Urothelium cell line (cell line): ENCODE data around the gene GLI2.

Source experiments
- DNase-seq: peaks from one replicate; pipeline ENCODE4 v3.0.0; 2011; ENCODE audit warnings: low spot score, mixed read lengths
- FAIRE-seq: peaks from 2 replicates; lab custom pipeline; 2011; peaks lifted over from hg19 to GRCh38; lab: Jason Lieb, UNC

Gene GLI2

DNA sequence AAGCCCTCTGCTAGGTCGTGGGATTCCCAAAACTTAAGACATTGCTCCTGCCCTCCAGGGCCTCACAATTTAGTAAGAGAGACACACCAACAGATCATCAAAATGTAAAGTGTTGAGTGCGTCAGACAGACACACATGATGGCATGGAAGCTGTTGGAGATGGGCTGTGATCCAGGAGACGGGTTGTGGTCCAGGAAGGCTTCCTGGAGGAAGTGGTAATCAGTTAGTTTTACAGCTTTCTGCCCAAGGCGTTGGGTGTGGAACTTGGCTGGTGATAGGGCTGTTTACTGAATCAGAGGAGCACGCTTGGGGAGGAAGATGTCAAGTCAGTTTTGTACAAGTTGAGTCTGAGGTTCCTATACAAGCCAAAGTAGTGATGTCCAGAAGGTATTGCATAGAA lies 24.0 kb upstream of the GLI2 start:
- no peak for DNase-seq

DNA sequence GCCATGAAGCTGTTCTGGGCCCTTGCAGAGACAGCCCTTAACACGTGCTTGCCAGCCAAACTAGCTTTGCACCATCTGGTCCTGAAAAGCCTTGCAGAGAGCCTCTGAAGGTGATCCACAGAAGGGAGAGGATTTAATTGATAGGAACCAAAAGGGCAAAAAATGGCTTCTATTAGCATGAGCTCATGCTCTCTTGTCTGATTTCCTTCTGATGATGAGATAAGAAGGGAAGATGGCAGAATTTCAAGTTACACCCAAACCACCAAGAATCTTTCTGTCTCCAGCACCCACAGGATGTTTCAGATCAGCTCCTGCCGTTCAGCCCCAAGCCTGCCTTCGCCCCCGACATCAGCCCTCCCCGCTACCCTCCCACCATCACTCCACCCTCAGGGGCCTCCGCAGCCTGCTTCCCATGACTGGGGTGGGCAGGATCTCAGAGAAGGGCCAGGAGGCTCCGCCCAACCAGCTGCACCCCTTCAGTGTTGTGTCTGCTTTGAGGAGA lies 23.4 kb upstream of the GLI2 start:
- DNase-seq (no peak), FAIRE-seq (no peak)

More for the DNA sequence above, 24.0 kb upstream of the GLI2 start:
- FAIRE-seq: no peak

DNA sequence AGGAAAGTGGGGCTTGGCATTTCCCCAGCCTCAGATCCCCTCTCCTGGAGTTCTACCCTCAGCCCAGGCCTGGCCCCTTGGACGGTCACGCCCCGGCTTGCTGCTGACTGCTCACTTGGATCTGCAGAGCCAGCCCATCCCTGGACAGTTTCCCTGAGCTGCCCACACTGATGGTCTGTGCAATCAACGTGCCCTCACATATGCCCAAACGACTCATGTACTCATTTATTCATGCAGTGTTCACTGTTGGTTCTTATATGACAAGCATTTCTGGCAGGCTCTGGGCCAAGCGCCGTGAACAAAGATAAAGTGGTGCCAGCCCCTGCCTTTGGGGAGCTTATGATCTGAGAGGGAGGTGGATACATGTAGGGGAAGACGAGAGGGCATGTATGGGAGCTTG lies 20.3 kb upstream of the GLI2 start:
- FAIRE-seq (no peak), DNase-seq (no peak)

DNA sequence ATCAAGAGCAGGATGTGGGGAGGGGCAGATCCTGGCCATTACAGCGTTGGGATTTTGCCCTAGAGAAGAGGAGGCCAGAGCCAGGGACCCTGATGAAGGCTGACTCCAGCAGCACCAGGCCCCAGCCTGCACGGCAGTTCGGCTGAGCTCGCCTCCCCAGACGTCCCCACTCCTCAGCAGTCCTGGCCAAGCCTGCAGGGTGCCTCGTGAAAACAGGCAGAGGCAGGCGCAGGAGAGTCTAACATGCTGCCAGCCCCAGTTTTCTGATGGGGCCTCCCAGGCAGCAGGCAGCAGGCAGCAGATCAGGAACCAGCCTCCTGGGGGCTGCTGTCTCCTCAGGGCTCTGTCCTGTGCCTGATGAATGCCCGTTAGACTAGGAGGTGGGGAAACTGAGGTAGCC lies 19.7 kb upstream of the GLI2 start:
- DNase-seq (no peak), FAIRE-seq (no peak)

DNA sequence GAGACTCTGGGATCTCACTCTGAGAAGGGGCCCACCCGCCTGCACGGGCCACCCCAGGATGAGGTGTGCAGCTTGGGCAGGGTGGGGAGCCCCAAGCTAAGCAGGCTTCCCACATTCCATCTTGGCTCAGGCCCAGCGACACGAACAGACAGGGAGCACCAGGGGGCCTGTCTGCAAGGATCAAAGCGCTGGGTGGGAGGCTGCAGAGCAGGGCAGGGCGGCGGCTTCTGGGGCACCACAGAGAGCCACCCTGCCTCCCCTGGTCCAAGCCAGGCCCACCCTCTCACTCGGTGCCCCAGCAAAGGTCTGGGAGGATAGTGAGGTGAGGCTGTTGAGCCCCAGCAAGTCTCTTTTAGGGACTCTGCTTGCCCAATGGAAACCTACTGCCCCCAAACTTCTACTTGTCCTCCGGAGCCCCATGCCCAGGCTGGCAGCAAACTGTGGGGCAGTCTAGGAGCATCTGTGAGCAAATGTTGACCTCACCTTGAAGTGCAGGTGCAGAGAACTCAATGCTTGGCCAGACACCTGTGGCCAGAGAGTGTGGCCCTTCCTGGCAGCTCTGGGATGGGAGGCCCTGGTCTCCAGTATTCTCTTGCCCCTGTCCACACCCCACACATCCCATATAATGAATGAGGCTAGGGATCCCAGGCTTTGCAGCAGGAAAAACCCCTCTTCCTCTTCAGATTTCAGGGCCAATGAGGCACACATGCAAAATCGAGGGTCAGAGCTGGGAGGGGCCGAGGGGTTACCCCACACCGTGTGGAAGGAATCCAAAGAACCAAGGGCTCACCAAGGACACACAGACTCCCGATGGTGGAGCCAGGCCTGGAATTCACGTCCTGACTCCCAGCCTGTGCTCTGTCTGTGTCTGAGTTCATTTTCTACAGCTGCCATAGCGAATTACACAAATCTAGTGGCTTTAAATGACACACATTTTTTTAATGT lies 18.8 kb upstream of the GLI2 start:
- no peak for DNase-seq
- peak; percentile 27 for FAIRE-seq

- FAIRE-seq (no peak), DNase-seq (no peak)
Measured at GRCh38 chr2:120719491-120719890, 16.2 kb upstream of the GLI2 start.

DNA sequence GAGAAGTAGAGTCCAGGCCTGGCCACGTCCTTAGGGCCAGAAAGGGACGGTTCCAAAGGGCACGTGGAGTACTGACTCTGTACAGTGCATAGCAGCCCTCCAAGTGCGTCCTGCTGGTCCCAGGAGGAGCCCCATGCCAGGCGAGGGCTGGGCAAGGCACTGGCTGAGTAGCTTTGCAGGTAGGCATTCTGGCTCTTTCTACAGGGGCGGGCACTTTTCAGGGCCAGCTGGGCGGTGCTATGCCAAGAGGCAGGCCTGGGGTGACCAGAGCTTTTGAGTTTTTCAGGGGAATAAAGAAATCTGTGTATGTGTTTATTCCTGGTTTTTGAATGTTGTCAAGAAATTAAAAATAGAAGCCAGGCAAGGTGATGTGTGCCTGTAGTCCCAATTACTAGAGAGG lies 15.4 kb upstream of the GLI2 start:
- FAIRE-seq (peak; percentile 32), DNase-seq (no peak)

GRCh38 chr2:120720746-120721375 lies 14.8 kb upstream of the GLI2 start:
- DNase-seq (no peak), FAIRE-seq (no peak)

GRCh38 chr2:120722246-120722567 lies 13.5 kb upstream of the GLI2 start:
- DNase-seq (no peak), FAIRE-seq (peak; percentile 72)

GRCh38 chr2:120722568-120723421 lies 12.9 kb upstream of the GLI2 start:
- DNase-seq: peak; percentile 55
- peak; percentile 86 for FAIRE-seq

GRCh38 chr2:120726245-120726644 lies 9.4 kb upstream of the GLI2 start:
- no peak for FAIRE-seq
- no peak for DNase-seq

DNA sequence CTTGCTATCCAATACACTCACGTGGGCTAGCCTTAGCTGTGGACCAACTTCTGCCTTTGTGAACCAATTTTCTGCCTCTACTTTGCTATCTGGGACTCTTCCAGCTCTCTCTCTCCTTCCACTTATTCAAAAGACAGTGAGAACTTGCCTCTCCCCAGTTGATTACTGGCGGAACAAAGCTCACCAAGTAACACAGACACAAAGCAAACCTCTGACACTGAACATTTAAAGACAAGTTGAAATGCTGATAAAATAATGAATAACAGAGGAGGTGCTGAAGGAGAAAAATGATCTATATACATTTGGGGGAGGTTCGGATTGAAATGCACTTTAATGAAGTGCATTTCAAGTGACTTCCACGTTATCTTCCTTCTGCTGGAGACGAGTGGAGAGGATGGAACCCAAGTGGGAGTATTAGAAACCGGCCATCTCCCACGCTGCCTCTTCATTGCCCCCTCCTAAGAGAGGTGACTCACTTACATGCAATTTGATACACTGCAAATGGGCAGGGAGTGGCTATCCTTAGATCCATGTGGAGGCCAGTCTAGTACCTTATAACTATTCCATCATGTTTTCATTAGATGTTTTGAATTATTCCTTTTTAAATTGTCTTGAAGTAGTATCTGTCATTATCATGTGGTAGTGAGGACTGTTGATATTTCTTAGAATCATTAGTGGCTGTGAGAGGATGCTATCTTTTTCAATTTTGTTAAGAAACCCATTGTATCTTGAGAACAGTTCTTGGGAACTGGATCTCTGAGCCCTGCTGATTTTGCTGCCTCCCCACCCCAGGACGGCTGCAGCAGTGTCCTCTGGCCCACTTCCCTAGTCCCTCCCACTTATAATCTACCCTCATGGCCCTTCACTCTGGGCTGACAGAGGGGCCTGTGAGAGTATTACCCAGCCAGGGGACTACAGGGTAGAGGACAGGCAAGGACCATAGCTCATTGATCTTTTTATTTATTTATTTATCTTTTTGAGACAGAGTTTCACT lies 6.0 kb upstream of the GLI2 start:
- DNase-seq (peak; percentile 81), FAIRE-seq (peak; percentile 93)

GRCh38 chr2:120731175-120731574 lies 4.5 kb upstream of the GLI2 start:
- DNase-seq (no peak), FAIRE-seq (no peak)

DNA sequence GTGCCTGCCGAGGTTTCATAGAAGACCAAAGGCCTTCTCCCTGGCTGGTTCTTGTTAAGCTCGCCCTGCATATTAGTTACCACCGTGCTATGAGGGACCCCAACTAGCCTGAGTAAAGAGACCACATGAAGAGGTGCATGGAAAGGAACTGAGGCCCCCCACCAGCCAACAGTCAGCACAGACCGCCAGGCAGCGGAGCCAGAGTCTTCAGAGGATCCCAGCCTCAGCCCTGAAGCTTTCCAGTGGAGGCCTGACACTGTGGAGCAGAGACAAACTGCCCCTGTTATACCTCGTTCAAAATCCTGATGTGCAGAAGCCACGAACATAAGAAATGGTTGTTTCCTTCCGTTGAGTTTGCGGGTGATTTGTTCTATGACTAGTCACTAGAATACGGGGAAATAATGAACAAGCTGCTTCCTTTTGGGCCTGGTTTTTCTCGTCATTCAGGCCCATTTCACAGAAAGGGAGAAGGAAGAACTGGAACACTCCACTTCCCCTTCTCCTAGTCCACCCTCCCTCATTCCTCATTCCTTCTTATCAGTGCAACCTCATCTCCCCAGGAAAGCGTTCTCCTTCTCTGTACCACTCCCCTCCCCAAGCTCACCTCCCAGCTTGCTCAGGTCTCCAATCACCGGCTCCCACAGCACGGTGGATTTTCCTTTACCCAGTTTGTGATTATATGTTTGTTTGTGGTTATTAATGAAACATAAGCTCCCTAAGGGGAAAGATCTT lies 3.0 kb upstream of the GLI2 start:
- FAIRE-seq (peak; percentile 48), DNase-seq (no peak)

DNA sequence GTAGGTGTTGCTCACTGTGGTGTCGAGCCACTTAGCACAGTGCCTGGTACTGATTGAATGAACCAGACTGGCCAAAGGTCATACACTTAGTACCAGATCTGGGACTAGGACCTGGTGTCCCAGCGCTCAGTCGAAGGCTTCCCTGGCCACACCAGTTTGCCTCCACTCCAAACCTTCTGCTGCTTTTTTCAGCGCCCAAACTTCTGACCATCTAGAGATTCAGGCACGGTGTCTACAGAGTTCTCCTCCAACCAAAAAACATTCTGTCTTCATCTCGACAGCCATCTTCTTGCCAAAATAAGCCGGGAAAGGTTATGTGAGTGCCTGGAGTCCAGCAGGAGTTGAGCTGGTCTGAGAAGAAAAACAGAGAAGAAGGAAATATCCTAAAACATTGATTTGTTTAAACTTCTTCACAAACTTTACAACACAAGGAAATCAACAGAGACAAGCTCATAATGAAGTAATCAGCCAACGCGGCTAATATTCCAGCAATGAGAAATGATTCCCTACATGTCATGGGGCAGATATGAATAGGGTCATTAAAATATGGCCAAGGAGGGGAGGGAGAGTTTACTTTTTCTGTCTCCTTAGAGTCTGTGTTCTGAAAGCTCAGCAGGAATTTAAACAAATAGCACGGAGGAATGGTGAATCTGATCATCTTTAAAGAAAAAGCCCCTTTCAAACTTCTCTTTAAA lies 2.3 kb upstream of the GLI2 start:
- DNase-seq: no peak
- no peak for FAIRE-seq

DNA sequence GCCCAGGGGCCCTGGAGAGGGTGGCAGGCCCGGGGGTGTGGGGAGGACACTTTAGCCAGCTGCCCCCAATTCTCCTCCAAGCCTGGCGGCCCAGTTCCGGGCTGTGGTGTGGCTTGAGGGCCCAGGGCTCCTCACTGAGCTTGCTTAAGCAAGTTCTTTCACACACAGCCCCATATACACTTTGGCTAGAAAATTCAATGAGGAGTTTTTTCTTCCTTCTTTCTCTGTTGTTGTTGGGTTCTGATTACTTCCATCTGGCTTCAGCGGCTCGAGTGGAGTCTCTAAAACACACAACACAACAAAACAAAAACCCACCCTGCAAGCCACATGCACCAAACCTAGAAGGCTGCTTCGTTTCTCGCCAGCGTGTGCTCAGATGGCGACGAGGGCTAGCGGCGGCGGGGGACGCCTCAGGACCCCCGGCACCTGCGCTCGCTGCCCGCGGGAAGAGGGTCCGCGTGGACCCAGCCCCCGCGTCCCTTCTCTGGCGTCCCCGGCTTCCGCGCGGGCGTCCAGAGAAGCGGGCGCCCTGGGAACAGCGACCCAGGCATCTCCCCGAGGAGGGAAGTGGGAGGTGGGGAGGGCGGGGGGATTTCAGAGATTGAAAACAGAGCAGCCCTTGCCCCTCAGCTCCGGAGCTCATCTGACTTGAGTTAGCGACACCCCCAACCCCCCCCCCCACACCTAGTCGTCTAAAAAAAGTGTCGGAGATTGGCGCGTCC lies 577 bp upstream of the GLI2 start:
- DNase-seq (peak; percentile 34), FAIRE-seq (no peak)

DNA sequence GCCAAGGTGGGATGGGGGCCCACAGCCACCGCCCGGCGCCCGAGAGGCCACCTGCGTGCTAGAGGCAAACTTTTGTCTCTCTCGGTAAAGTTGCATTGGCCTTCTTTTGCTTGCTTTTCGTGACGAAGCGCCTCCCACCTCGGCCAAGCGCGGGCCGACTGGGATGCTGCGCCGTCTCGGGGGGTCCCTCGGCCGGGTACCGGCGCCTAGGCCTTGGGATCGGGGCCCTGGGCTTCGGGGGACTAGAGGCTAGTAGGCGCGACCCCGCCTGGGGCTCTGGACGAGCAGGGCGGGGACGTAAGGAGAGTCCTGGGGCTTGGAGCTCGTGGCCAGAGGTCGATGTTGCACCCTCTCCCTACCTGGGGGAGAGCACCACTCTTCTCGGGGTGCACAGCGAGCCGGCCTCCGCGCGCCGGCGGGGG lies 545 bp downstream of the GLI2 start:
- DNase-seq (peak; percentile 57), FAIRE-seq (no peak)
